ENCODE results near the gene PTPN23. TPM values are rescaled to one million over a fixed set of nuclear protein-coding genes. Genes with fewer than 3 reads are reported as not detected.

Gene PTPN23
- total RNA-seq, 1 donor from 2014 or later = 33.7 TPM

- no peak for DNase-seq (ENCODE audit: low spot score)
- intact Hi-C loops (cut with micrococcal nuclease) = no loop called here
- Mint-ChIP-seq H3K4me3 (no peak overlapping the region), H3K36me3 (ENCODE audit: low read depth) (peaks cover 26% of the 10 kb centered on the region), H3K4me1 (ENCODE audit: low read depth) (no peaks in the 10 kb centered on the region), H3K27ac (no peak overlapping the region), H3K27me3 (ENCODE audit: insufficient read depth) (no peaks in the 10 kb centered on the region), H3K9me3 (no peaks in the 10 kb centered on the region)
Observed at GRCh38 chr3:47411696-47412452, 31.1 kb downstream of the PTPN23 start.

- Mint-ChIP-seq H3K9me3 (no peaks in the 10 kb centered on the region), H3K4me1 (ENCODE audit: low read depth) (no peaks in the 10 kb centered on the region), H3K27me3 (ENCODE audit: insufficient read depth) (no peaks in the 10 kb centered on the region), H3K36me3 (ENCODE audit: low read depth) (peaks cover 27% of the 10 kb centered on the region), H3K27ac (no peak overlapping the region), H3K4me3 (no peak overlapping the region)
- no peak for DNase-seq (ENCODE audit: low spot score)
- intact Hi-C loops (cut with micrococcal nuclease) = no loop called here
Observed at GRCh38 chr3:47412453-47412756, 31.6 kb downstream of the PTPN23 start.

GRCh38 chr3:47412842-47413520 is 32.2 kb downstream of the PTPN23 start:
- no peak for DNase-seq (ENCODE audit: low spot score)
- Mint-ChIP-seq H3K4me1 (ENCODE audit: low read depth) (no peaks in the 10 kb centered on the region), H3K4me3 (no peak overlapping the region), H3K27ac (no peak overlapping the region), H3K27me3 (ENCODE audit: insufficient read depth) (no peaks in the 10 kb centered on the region), H3K9me3 (no peaks in the 10 kb centered on the region), H3K36me3 (ENCODE audit: low read depth) (peaks cover 25% of the 10 kb centered on the region)
- intact Hi-C loops (cut with micrococcal nuclease) = no loop called here

- no peak overlapping the region for H3K27ac Mint-ChIP-seq
- H3K27me3 Mint-ChIP-seq (ENCODE audit: insufficient read depth) = no peaks in the 10 kb centered on the region
- H3K9me3 Mint-ChIP-seq = no peaks in the 10 kb centered on the region
- no peaks in the 10 kb centered on the region for H3K4me1 Mint-ChIP-seq (ENCODE audit: low read depth)
- intact Hi-C loops (cut with micrococcal nuclease) = no loop called here
- no peak for DNase-seq (ENCODE audit: low spot score)
- no peak overlapping the region for H3K4me3 Mint-ChIP-seq
- H3K36me3 Mint-ChIP-seq (ENCODE audit: low read depth) = peaks cover 25% of the 10 kb centered on the region
Observed at GRCh38 chr3:47413751-47414150, 32.9 kb downstream of the PTPN23 start.

GRCh38 chr3:47414161-47414564 is 33.3 kb downstream of the PTPN23 start:
- H3K4me1 Mint-ChIP-seq (ENCODE audit: low read depth) = no peaks in the 10 kb centered on the region
- no peaks in the 10 kb centered on the region for H3K9me3 Mint-ChIP-seq
- H3K36me3 Mint-ChIP-seq (ENCODE audit: low read depth) = peaks cover 28% of the 10 kb centered on the region
- H3K27ac Mint-ChIP-seq = no peak overlapping the region
- H3K27me3 Mint-ChIP-seq (ENCODE audit: insufficient read depth) = no peaks in the 10 kb centered on the region
- intact Hi-C loops (cut with micrococcal nuclease) = no loop called here
- no peak overlapping the region for H3K4me3 Mint-ChIP-seq
- no peak for DNase-seq (ENCODE audit: low spot score)

GRCh38 chr3:47414666-47415587 is 34.1 kb downstream of the PTPN23 start:
- Mint-ChIP-seq H3K27ac (no peak overlapping the region), H3K9me3 (no peaks in the 10 kb centered on the region), H3K27me3 (ENCODE audit: insufficient read depth) (no peaks in the 10 kb centered on the region), H3K36me3 (ENCODE audit: low read depth) (peaks cover 28% of the 10 kb centered on the region), H3K4me1 (ENCODE audit: low read depth) (no peaks in the 10 kb centered on the region), H3K4me3 (no peak overlapping the region)
- intact Hi-C loops (cut with micrococcal nuclease) = no loop called here
- no peak for DNase-seq (ENCODE audit: low spot score)

GRCh38 chr3:47416041-47416440 is 35.2 kb downstream of the PTPN23 start:
- peaks cover 3% of the 10 kb centered on the region for H3K4me1 Mint-ChIP-seq (ENCODE audit: low read depth)
- intact Hi-C loops (cut with micrococcal nuclease) = no loop called here
- H3K36me3 Mint-ChIP-seq (ENCODE audit: low read depth) = peaks cover 28% of the 10 kb centered on the region

GRCh38 chr3:47418167-47419082 is 37.6 kb downstream of the PTPN23 start:
- Mint-ChIP-seq H3K27me3 (ENCODE audit: insufficient read depth) (no peaks in the 10 kb centered on the region), H3K4me1 (ENCODE audit: low read depth) (peaks cover 22% of the 10 kb centered on the region), H3K27ac (no peak overlapping the region), H3K4me3 (no peak overlapping the region), H3K36me3 (ENCODE audit: low read depth) (peaks cover 27% of the 10 kb centered on the region), H3K9me3 (no peaks in the 10 kb centered on the region)
- DNase-seq (ENCODE audit: low spot score) = no peak
- intact Hi-C loops (cut with micrococcal nuclease) = no loop called here

More at GRCh38 chr3:47416041-47416440, 35.2 kb downstream of the PTPN23 start:
- DNase-seq (ENCODE audit: low spot score) = no peak
- Mint-ChIP-seq H3K27ac (peak overlapping the region; percentile 18), H3K9me3 (no peaks in the 10 kb centered on the region), H3K27me3 (ENCODE audit: insufficient read depth) (no peaks in the 10 kb centered on the region), H3K4me3 (no peak overlapping the region)

- DNase-seq (ENCODE audit: low spot score) = no peak
- intact Hi-C loops (cut with micrococcal nuclease) = no loop called here
Observed at GRCh38 chr3:47419083-47420043, 38.5 kb downstream of the PTPN23 start.

GRCh38 chr3:47420044-47420430 is 39.2 kb downstream of the PTPN23 start:
- DNase-seq (ENCODE audit: low spot score) = no peak
- no peak overlapping the region for H3K27ac Mint-ChIP-seq
- H3K9me3 Mint-ChIP-seq = no peaks in the 10 kb centered on the region
- peaks cover 22% of the 10 kb centered on the region for H3K4me1 Mint-ChIP-seq (ENCODE audit: low read depth)
- H3K4me3 Mint-ChIP-seq = no peak overlapping the region
- intact Hi-C loops (cut with micrococcal nuclease) = no loop called here
- H3K27me3 Mint-ChIP-seq (ENCODE audit: insufficient read depth) = no peaks in the 10 kb centered on the region
- peaks cover 25% of the 10 kb centered on the region for H3K36me3 Mint-ChIP-seq (ENCODE audit: low read depth)

More at GRCh38 chr3:47419083-47420043, 38.5 kb downstream of the PTPN23 start:
- Mint-ChIP-seq H3K27me3 (ENCODE audit: insufficient read depth) (no peaks in the 10 kb centered on the region), H3K4me3 (no peak overlapping the region), H3K9me3 (no peaks in the 10 kb centered on the region), H3K27ac (no peak overlapping the region), H3K36me3 (ENCODE audit: low read depth) (peaks cover 26% of the 10 kb centered on the region), H3K4me1 (ENCODE audit: low read depth) (peaks cover 22% of the 10 kb centered on the region)

Measured in activated T-helper 1 cell treated with anti-CD3 and anti-CD28 coated beads, Interleukin-12 subunit alpha, Interleukin-12 subunit beta, Interleukin-2, Interleukin-4 antibody, amounts not matched to agents 30 ng/mL and 10 ng/mL and 1 ng/mL, durations not matched to agents 14 hours and 24 hours and 36 hours (primary cell).